Retina (tissue), 1 donor: ENCODE results near the gene PDE7B.

Source experiments
- DNase-seq: peaks from one replicate; pipeline ENCODE4 v3.0.0-alpha.2; 2016

The PDE7B gene

GRCh38 chr6:136035378-136036070 is 184.0 kb downstream of the PDE7B start:
- no peak for DNase-seq

GRCh38 chr6:136036071-136036380 is 184.5 kb downstream of the PDE7B start:
- DNase-seq, result no peak

DNA sequence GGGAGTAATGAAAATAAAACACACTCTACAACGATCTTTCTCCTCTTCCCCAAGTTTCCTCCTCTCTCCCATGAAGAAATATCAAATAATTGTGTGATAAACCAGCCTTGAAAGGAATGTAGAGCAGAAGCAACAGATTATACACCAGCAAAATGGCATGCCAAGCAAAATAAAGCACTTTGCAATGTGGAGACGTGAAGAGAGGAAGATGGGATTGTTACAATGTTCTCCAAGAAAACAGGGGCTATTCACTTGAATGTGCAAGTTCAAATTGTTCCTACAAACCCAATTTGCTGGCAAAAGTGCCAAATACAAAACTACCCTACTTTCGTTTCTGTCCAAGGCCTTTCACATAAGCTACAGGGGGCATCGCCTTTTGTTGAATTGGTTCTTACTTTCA is 185.1 kb downstream of the PDE7B start:
- DNase-seq, result no peak

GRCh38 chr6:136037242-136037875 is 185.9 kb downstream of the PDE7B start:
- DNase-seq, result peak; percentile 22

GRCh38 chr6:136037876-136038460 is 186.5 kb downstream of the PDE7B start:
- DNase-seq, result peak; percentile 49

DNA sequence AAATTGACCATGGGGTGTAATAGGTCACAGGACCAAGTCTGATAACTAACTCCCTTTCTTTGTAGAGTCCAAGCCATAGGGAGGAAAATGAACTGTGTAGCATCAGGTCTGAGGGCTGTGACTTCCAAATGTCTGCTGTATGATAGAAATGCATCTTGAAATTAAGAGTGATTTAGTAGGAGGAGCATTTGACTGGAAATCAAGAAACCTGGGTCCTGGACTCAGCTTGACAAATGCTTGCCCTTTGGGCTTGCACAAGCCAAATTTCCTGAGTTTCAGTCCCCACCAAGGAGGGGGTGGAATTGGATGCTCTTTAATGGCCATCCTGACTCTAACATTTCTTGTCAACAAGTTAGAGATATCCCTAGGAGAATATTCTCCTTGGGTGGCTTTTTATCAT is 187.0 kb downstream of the PDE7B start:
- no peak for DNase-seq

DNA sequence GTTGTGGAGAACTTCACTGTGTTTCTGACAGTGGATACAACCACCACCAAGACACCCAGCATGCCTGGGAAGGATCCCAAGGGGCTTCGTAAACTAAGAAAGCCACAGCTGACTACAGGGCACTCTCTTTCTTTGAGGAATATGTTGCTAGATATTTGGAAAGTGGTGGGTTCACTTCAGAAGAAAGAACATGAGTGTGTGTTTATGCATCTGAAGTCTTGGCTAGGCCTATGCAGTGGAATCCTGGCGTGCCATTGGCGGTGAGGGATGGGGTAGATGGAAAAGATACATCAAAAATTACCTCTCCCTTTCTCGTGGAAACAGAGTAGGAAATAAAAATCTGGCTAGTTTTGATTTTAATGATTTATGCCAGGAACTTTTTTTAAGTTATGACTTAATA is 187.7 kb downstream of the PDE7B start:
- no peak for DNase-seq

DNA sequence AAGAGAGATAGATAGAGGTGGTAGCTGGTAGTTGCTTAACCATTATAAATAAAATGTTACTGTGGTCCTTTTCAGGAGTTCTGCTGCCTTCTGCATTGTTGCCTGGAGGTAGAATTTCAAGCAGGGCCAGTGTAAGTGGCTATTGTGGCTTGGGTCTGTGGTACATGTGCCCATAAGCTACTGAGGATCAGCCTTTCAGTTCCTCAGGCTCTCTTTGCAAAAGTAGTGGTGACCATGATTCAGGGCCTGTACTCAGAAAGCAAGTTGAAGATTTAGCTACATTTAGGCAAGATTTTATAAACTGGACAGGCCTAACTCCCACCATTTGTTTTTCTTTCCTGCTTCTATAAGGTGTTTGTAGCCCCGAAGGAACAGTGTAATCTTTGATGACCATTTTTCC is 199.0 kb downstream of the PDE7B start:
- DNase-seq, result no peak

- no peak for DNase-seq
Observed at GRCh38 chr6:136051140-136051775, 199.8 kb downstream of the PDE7B start.

GRCh38 chr6:136052031-136052430 is 200.5 kb downstream of the PDE7B start:
- DNase-seq, result no peak

DNA sequence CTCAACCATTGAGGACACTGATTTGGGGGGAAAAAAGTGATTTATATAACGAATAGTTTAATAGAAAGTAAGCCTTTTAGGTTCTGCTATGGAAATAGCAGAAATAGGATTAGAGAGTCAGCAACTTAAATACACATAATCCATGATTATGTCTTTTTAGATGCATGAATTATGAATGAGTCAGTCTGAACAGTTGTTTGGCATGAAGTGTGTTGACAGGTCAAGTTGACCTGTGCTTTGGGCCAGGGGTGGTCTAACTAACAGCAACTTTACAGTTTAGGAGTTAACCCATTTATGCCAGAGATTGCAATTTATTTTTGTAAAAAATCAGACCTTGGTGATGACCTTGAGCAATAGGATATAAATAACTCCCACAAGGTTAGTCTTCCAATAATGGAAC is 207.4 kb downstream of the PDE7B start:
- DNase-seq, result no peak

DNA sequence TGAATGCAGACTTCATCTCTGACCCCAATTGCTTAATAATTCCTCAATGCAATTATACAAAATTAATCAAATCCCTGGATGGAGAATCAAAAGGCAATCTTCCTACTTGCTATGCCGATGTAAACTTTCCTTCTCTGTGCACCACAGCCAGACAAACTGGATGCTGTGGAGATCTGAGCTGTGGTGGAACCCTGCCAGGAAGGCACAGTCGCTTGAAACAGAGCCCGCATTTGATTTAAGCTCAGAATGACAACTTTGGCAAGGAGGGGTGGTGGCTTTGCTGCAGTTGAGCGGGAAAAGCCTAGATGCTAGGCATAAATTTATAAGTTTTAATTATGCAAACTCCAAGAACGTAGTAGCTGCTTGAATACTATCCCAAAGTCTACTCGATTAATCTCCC is 207.8 kb downstream of the PDE7B start:
- no peak for DNase-seq

DNA sequence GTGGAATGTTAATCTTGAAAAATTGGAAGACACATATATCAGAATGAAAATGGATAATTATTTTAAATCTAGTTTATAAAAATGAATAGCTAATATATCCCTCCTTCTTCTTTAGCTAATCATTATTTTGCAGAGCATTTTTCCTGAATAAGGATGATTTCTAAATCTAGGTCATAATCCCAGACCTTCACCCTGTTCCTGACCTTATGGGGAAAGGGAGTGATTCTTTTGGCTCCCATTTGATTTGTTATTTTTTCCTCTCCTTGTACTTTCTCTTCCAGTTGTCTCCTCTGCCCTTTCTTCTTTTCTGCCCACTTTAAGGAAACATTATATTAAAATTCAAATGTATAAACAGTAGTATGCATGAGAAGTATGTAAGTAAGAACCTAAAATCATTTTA is 208.6 kb downstream of the PDE7B start:
- no peak for DNase-seq

- DNase-seq, result no peak
Observed at GRCh38 chr6:136060759-136061158, 209.3 kb downstream of the PDE7B start.

DNA sequence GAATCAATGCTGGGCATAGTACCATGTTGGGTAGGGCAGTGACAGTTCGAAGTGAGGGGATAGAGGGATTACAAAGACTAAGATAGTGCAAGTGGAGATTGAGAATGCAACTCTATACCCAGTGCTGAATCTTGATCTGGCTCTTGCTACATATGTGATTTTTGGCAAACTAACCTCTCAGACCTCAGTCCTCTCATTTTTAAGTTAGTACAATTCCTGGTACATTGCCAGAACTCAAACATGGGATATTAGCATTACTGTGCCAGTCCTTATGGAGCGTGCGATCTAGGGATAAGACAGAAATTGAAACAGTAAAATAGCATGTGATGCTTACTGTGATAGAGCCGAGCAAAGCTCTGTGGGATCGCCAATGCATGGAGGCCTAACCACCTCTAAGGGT is 210.2 kb downstream of the PDE7B start:
- DNase-seq, result no peak

- DNase-seq, result no peak
Observed at GRCh38 chr6:136063096-136063495, 211.6 kb downstream of the PDE7B start.

- DNase-seq, result no peak
Observed at GRCh38 chr6:136066005-136066404, 214.5 kb downstream of the PDE7B start.

DNA sequence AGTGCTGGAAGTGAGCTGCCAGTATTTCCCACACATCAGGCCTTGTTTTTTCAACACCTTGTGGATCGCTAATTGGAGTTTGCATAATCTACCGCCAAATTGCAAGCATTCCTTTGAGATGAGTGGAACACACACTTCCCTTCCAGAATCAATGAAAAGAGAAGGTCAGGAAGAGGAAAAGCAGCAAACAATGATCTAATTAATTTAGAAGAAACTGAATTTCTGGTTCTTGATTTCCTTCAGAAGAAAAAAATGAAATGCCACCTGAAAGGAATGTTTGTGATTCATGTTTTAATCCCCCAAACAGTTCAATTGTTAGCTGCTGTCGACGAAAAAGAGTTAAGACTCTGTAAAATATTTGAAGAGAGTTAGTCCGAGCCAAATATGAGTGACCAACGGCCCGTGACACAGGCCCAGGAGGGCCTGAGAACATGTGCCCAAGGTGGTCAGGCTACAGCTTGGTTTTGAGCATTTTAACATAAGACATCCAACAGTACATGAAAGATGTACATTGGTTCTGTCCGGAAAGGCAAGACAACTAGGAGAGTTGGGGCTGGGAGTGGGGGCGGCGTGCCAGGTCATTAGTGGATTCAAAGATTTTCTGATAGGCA is 216.3 kb downstream of the PDE7B start:
- no peak for DNase-seq

GRCh38 chr6:136069119-136069518 is 217.6 kb downstream of the PDE7B start:
- no peak for DNase-seq

- DNase-seq, result no peak
Observed at GRCh38 chr6:136070815-136071214, 219.3 kb downstream of the PDE7B start.

- no peak for DNase-seq
Observed at GRCh38 chr6:136072691-136073090, 221.2 kb downstream of the PDE7B start.

DNA sequence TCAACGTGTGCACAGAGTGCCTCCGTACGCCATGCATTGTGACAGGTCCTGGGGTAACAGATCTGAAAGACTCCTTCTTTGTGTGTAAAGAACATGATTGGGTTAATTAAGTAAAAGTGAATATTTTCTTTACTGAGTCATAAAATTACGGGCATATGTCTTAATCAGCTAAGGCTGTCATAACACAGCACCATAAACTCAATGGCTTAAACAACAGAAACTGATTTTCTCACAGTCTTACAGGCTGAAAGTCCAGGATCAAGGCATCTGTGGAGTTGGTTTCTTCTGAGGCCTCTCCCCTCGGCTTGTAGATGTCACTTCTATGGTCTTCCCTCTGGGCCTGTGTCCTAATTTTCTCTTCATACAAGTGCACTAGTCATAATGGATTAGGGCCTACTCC is 221.7 kb downstream of the PDE7B start:
- no peak for DNase-seq

DNA sequence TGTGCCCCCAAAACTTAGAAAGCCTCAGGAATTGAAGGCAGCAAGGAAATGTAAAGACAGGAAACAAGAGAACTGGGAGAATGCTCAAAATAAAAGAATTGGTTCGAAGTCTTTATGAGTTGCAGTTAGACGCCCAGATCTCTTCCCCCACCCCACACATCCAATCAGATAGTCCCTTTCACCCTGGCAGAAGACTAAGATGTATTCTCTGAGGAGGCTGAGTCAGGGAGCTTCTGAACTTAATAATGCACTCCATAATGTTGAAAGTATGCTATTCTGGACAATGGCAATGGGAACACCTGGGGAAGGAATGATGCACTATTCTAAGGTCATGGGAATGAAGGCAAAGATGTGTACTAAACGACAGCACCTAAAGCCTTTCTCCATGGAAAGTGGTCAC is 225.0 kb downstream of the PDE7B start:
- no peak for DNase-seq
